DND-41 (cell line): Measurements from ENCODE around the gene CTDSPL2.

ENCODE experiments used
- EZH2 ChIP-seq: IDR thresholded peaks from 3 replicates; pipeline ENCODE4 v1.6.1; 2012; ENCODE audit warnings: borderline replicate concordance, low read depth, mild to moderate bottlenecking, moderate library complexity, low read length, inconsistent platforms; ENCODE audit not compliant: severe bottlenecking
- TF ChIP-seq, protein P1 (sequence below): IDR thresholded peaks from 2 replicates; pipeline ENCODE4 v1.5.1; 2012; ENCODE audit warnings: borderline replicate concordance, low read length, moderate library complexity, mild to moderate bottlenecking; ENCODE audit not compliant: poor library complexity, severe bottlenecking; ENCODE audit errors: extremely low read depth

- TF ChIP-seq, protein P1, sequence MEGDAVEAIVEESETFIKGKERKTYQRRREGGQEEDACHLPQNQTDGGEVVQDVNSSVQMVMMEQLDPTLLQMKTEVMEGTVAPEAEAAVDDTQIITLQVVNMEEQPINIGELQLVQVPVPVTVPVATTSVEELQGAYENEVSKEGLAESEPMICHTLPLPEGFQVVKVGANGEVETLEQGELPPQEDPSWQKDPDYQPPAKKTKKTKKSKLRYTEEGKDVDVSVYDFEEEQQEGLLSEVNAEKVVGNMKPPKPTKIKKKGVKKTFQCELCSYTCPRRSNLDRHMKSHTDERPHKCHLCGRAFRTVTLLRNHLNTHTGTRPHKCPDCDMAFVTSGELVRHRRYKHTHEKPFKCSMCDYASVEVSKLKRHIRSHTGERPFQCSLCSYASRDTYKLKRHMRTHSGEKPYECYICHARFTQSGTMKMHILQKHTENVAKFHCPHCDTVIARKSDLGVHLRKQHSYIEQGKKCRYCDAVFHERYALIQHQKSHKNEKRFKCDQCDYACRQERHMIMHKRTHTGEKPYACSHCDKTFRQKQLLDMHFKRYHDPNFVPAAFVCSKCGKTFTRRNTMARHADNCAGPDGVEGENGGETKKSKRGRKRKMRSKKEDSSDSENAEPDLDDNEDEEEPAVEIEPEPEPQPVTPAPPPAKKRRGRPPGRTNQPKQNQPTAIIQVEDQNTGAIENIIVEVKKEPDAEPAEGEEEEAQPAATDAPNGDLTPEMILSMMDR, result no peak
- TF ChIP-seq EZH2, result no peak
These were observed 8.7 kb downstream of the CTDSPL2 start for GRCh38 chr15:44435893-44436667.
